CD4-positive, CD25-positive, alpha-beta regulatory T cell (primary cell): Measurements from ENCODE around the gene MAN1A1. TPM values are rescaled to one million over a fixed set of nuclear protein-coding genes. Genes with fewer than 3 reads are reported as not detected.

Experiments used
- ATAC-seq, 2 donors: fragments of 150-1000 bp; cut with Tn5 transposase; one replicate each; pipeline ENCODE4 v1.10.0; 2021; ENCODE audit warnings: low read depth in 2 of 2, moderate number of reproducible peaks in 2 of 2, moderate library complexity in 1 of 2
- DNase-seq, 3 donors: peaks; one replicate each; pipeline versions ENCODE4 v3.0.0 to v3.0.0-alpha.2; 2012 to 2022; ENCODE audit warnings: mixed read lengths in 1 of 3
- H3K27ac ChIP-seq: one replicate; pipeline ENCODE4 v1.7.0; 2013; ENCODE audit warnings: mild to moderate bottlenecking, low read length; ENCODE audit not compliant: insufficient read depth, poor library complexity, severe bottlenecking
- H3K27me3 ChIP-seq: one replicate; pipeline ENCODE4 v1.7.0; 2013; ENCODE audit warnings: low read length; ENCODE audit not compliant: control insufficient read depth, insufficient read depth
- H3K36me3 ChIP-seq: one replicate; pipeline ENCODE4 v1.7.0; 2013; ENCODE audit warnings: mild to moderate bottlenecking, low read length, moderate library complexity; ENCODE audit not compliant: control insufficient read depth, insufficient read depth
- H3K4me1 ChIP-seq: 2 replicates; pipeline ENCODE4 v1.7.0; 2013; ENCODE audit warnings: mild to moderate bottlenecking, low read length; ENCODE audit not compliant: insufficient read depth, control insufficient read depth, poor library complexity, severe bottlenecking
- H3K4me3 ChIP-seq: one replicate; pipeline ENCODE4 v1.7.0; 2013; ENCODE audit warnings: low read depth, mild to moderate bottlenecking, low read length, moderate library complexity
- H3K9me3 ChIP-seq, 2 experiments: 1 replicate in 1 of 2; 2 replicates in 1 of 2; pipeline ENCODE4 v1.7.0; 2013; ENCODE audit warnings: low read length in 2 of 2, mild to moderate bottlenecking in 1 of 2, moderate library complexity in 1 of 2; ENCODE audit not compliant: control insufficient read depth in 2 of 2
- H3K27ac Mint-ChIP-seq, 3 donors: one replicate each; pipeline ENCODE4 v1.8.0; 2020 to 2022; ENCODE audit warnings: mild to moderate bottlenecking in 3 of 3, mixed read lengths in 3 of 3, moderate library complexity in 2 of 3
- H3K27me3 Mint-ChIP-seq: one replicate; pipeline ENCODE4 v1.8.0; 2022; ENCODE audit warnings: mild to moderate bottlenecking, mixed read lengths
- H3K36me3 Mint-ChIP-seq: one replicate; pipeline ENCODE4 v1.8.0; 2020; ENCODE audit warnings: mixed read lengths
- H3K4me1 Mint-ChIP-seq, 4 donors: one replicate each; pipeline ENCODE4 v1.8.0; 2020 to 2022; ENCODE audit warnings: mixed read lengths in 4 of 4, mild to moderate bottlenecking in 1 of 4
- H3K4me3 Mint-ChIP-seq, 4 donors: one replicate each; pipeline ENCODE4 v1.8.0; 2020 to 2022; ENCODE audit warnings: mild to moderate bottlenecking in 4 of 4, mixed read lengths in 4 of 4, moderate library complexity in 3 of 4
- H3K9me3 Mint-ChIP-seq, 7 donors: one replicate each; pipeline ENCODE4 v1.8.0; 2020 to 2022; ENCODE audit warnings: mixed read lengths in 7 of 7, mild to moderate bottlenecking in 3 of 7, moderate library complexity in 2 of 7
- polyA plus RNA-seq, 4 donors: library from polyadenylated mRNA; unstranded; fragments of 300-500 nt; fragmentation: Illumina TruSeq; gene quantifications; one replicate each; pipeline ENCODE4 v1.2.3, GENCODE V29; 2021
- total RNA-seq: library from RNA; stranded (reverse); gene quantifications from one replicate; pipeline ENCODE4 v1.2.3, GENCODE V29; 2022

MAN1A1 gene
- total and polyA plus RNA-seq, 5 donors from 2014 or later, result 10.7 to 20.6 (median 13.6) TPM

DNA sequence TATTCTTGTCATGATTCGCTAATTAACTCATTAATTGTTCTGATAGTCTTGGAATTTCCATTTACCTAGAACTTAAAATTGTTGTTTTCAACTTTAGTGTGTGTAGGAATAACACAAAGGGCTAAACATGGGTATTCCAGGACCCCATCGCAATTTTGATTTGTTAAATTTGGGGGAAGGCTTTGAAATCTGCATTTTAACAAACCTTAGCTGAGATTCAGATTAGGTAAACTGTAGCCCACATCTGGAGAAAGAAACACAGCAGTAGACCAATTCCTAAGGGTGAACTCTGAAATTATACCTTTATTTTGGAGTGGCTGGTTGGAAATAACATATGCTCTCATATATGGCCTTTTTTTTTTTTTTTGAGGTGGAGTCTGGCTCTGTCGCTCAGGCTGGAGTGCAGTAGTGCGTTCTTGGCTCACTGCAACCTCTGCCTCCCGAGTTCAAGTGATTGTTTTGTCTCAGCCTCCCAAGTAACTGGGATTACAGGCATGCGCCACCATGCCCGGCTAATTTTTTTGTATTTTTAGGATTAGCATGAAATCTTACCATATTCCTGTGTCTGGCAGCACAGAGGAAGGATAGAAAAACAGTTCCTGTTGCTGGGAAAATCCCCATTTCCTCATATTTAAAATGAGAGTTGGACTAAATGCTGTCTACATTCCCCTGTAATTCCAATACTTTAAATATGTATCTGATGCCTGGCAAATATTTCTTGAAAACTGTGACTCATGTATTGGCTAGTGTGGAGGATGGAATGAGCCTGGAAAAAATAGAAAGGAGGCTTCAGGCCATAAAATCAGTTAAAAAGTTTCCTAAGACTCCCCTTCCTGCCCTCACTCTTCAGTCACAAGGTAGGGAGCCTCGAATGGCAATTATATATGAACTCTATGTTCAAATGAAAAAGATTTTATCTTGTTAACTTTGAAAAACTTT lies 174.4 kb downstream of the MAN1A1 start:
- Mint-ChIP-seq H3K27ac (no peak overlapping the region), H3K4me1 (peaks cover 0 to 13% (median 8%) of the 10 kb centered on the region in 4 donors), H3K4me3 (no peak overlapping the region), H3K9me3 (no peaks in the 10 kb centered on the region), H3K36me3 (peaks cover 7% of the 10 kb centered on the region), H3K27me3 (no peaks in the 10 kb centered on the region)
- DNase-seq (no peak), ATAC-seq (no peak)
- Histone ChIP-seq H3K27ac (no peak overlapping the region), H3K4me3 (no peak overlapping the region), H3K36me3 (no peaks in the 10 kb centered on the region), H3K9me3 (no peaks in the 10 kb centered on the region), H3K27me3 (no peaks in the 10 kb centered on the region), H3K4me1 (peaks cover 6% of the 10 kb centered on the region)

DNA sequence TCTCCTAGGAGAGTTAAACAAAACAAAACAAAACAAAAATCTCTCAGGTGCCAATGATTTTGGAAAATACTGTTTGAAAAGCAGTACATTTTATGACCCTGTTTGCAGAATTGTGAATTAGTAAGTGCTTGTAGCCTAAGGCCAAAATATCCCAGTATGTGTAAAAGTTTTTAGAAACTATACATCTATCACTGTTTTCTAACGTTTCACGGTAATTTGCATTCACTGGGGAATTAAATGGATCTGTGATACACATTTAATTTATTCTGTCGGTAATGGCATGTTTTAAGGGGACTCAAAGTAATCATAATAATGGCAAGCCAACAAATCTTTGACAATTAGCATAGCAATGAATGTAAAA lies 175.5 kb downstream of the MAN1A1 start:
- Mint-ChIP-seq H3K27me3 (no peaks in the 10 kb centered on the region), H3K9me3 (no peaks in the 10 kb centered on the region), H3K4me3 (no peak overlapping the region), H3K4me1 (peaks cover 0 to 5% (median 0%) of the 10 kb centered on the region in 4 donors), H3K36me3 (no peaks in the 10 kb centered on the region), H3K27ac (no peak overlapping the region)
- no peak overlapping the region for H3K4me3 ChIP-seq
- H3K9me3 ChIP-seq, result no peaks in the 10 kb centered on the region
- no peak overlapping the region for H3K27ac ChIP-seq
- no peaks in the 10 kb centered on the region for H3K4me1 ChIP-seq
- ATAC-seq, result no peak
- H3K36me3 ChIP-seq, result no peaks in the 10 kb centered on the region
- no peak for DNase-seq
- H3K27me3 ChIP-seq, result no peaks in the 10 kb centered on the region

DNA sequence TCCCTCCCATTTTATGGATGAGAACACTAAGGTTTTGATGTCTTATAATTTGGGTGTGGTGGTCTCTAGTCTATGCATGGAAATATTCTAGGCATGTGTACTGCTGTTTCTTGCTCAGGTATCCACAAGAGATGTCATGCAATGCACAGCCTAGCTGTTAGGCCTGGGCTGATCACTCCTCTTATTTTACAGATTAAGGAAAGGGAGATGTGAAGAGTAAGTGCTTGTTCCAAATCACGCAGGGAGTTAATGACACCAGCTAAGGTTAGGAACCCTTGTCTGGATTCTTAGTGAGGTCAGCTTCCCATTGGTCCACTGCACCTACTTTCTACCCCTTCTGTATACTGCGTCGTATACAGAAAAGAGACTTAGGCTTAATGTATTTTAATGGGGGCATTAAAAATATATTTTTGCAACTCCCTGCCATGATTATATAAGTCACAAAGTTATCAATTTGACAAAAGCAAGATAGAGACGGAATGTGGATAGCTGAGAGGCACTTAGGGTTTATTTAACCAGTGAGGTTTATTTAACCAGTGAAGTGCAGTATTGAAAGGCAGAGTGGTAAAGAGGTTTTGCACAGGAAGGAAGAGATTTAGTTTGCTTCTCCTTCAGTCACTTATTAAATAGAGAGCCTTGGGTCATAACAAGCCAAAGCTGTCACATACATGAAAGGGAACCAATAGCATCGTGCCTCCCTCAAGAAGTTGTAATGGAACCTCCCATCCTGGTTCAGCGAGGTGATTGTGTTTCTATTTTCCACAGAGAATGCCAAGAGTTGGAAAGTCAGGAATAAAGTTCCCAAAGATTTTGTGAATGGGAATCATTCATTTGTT lies 176.1 kb downstream of the MAN1A1 start:
- Mint-ChIP-seq H3K4me3 (no peak overlapping the region), H3K9me3 (no peaks in the 10 kb centered on the region), H3K27ac (no peak overlapping the region), H3K36me3 (no peaks in the 10 kb centered on the region), H3K27me3 (no peaks in the 10 kb centered on the region), H3K4me1 (peaks cover 0 to 5% (median 0%) of the 10 kb centered on the region in 4 donors)
- H3K9me3 ChIP-seq, result no peaks in the 10 kb centered on the region
- H3K36me3 ChIP-seq, result no peaks in the 10 kb centered on the region
- ATAC-seq, result no peak
- H3K27ac ChIP-seq, result no peak overlapping the region
- H3K27me3 ChIP-seq, result no peaks in the 10 kb centered on the region
- no peak for DNase-seq
- no peak overlapping the region for H3K4me3 ChIP-seq
- no peaks in the 10 kb centered on the region for H3K4me1 ChIP-seq

GRCh38 chr6:119172824-119173223 lies 176.7 kb downstream of the MAN1A1 start:
- H3K36me3 Mint-ChIP-seq, result no peaks in the 10 kb centered on the region
- H3K27me3 ChIP-seq, result no peaks in the 10 kb centered on the region
- no peak overlapping the region for H3K27ac ChIP-seq
- no peaks in the 10 kb centered on the region for H3K4me1 ChIP-seq
- peaks cover 0 to 5% (median 0%) of the 10 kb centered on the region in 4 donors for H3K4me1 Mint-ChIP-seq
- no peak overlapping the region for H3K27ac Mint-ChIP-seq
- DNase-seq, result no peak
- H3K4me3 Mint-ChIP-seq, result no peak overlapping the region
- no peak overlapping the region for H3K4me3 ChIP-seq
- no peaks in the 10 kb centered on the region for H3K9me3 ChIP-seq
- H3K9me3 Mint-ChIP-seq, result no peaks in the 10 kb centered on the region
- no peaks in the 10 kb centered on the region for H3K36me3 ChIP-seq
- no peaks in the 10 kb centered on the region for H3K27me3 Mint-ChIP-seq
- ATAC-seq, result no peak

DNA sequence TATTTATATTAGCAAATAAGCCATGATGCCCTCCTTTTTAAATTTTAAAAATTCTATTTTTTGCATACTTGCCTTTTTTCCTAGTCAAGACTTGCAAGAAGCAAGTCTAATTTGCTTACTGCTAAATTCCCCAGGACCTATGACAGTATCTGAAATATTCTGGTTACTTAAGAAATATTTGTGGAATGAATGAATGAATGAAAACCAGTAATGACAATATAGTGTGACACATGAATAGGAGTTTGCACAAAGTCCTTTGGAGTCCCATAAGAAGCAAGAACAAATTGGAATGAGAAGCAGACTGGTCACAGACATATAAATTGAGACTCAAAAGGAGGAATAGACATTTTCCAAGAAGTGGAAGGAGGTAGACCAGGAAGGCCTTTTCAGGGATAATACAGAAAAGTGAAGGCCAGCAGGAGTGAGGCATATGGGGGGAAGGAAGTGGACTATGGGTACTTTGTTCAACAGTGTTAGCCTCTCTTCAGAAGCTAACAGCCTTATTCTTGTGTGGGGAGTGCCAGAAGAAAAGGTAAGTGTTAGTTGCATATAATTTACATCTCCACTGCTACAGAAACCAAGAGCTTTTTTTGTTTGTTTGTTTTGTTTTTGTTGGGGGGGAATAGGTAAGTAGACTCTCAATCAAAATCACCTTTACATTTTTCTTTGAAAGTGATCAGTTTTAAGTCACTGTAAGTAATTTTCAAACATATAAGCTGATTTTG lies 177.5 kb downstream of the MAN1A1 start:
- Mint-ChIP-seq H3K4me3 (no peak overlapping the region), H3K27ac (no peak overlapping the region), H3K9me3 (no peaks in the 10 kb centered on the region), H3K4me1 (peaks cover 0 to 5% (median 0%) of the 10 kb centered on the region in 4 donors), H3K27me3 (peaks cover 5% of the 10 kb centered on the region), H3K36me3 (no peaks in the 10 kb centered on the region)
- no peaks in the 10 kb centered on the region for H3K36me3 ChIP-seq
- no peaks in the 10 kb centered on the region for H3K9me3 ChIP-seq
- H3K4me3 ChIP-seq, result no peak overlapping the region
- no peaks in the 10 kb centered on the region for H3K4me1 ChIP-seq
- no peak overlapping the region for H3K27ac ChIP-seq
- DNase-seq (no peak), ATAC-seq (no peak)
- no peaks in the 10 kb centered on the region for H3K27me3 ChIP-seq

GRCh38 chr6:119171088-119171841 lies 178.3 kb downstream of the MAN1A1 start:
- H3K27ac Mint-ChIP-seq, result no peak overlapping the region
- no peaks in the 10 kb centered on the region for H3K4me1 ChIP-seq
- peaks cover 2% of the 10 kb centered on the region for H3K27me3 ChIP-seq
- H3K9me3 ChIP-seq, result no peaks in the 10 kb centered on the region
- no peak overlapping the region for H3K27ac ChIP-seq
- no peaks in the 10 kb centered on the region for H3K36me3 Mint-ChIP-seq
- H3K4me3 Mint-ChIP-seq, result no peak overlapping the region
- H3K36me3 ChIP-seq, result no peaks in the 10 kb centered on the region
- DNase-seq, result no peak
- no peak overlapping the region for H3K4me3 ChIP-seq
- peaks cover 10% of the 10 kb centered on the region for H3K27me3 Mint-ChIP-seq
- no peak for ATAC-seq
- peaks cover 0 to 3% (median 0%) of the 10 kb centered on the region in 4 donors for H3K4me1 Mint-ChIP-seq
- no peaks in the 10 kb centered on the region for H3K9me3 Mint-ChIP-seq

DNA sequence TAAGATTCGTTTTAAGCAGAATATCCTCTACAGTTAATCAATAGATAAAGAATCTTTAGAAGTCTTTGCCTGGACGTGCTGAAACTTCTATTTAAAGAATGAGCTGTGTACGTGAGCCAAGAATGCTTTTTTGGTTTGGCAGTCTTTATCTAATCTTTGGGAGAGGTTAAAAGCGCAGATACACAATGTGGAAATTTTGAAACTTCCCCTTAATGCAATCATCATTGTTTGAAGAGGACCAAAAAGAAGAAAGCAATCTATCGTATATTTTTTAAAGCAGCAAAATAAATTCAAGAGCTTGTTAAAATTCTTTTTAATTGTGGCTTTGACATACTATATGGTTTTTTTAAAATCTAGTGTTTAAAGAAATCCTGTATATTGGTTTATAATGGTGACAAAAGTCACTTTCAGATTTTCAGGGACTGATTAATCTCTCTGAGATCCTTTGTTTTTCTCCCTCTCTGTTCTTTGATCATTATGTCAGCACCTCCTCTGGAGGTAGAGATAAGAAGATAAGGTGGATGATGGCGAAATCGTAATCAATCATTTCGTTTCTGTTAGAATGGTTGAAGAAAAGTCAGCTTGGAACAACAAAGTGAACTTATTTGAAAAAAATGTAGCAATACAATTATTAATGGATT lies 179.0 kb downstream of the MAN1A1 start:
- no peak overlapping the region for H3K4me3 Mint-ChIP-seq
- H3K9me3 Mint-ChIP-seq, result no peaks in the 10 kb centered on the region
- Histone ChIP-seq H3K36me3 (no peaks in the 10 kb centered on the region), H3K4me3 (no peak overlapping the region), H3K9me3 (no peaks in the 10 kb centered on the region), H3K27ac (no peak overlapping the region), H3K4me1 (no peaks in the 10 kb centered on the region), H3K27me3 (peaks cover 2% of the 10 kb centered on the region)
- H3K4me1 Mint-ChIP-seq, result no peaks in the 10 kb centered on the region
- no peaks in the 10 kb centered on the region for H3K36me3 Mint-ChIP-seq
- H3K27ac Mint-ChIP-seq, result no peak overlapping the region
- DNase-seq (no peak), ATAC-seq (no peak)
- peaks cover 14% of the 10 kb centered on the region for H3K27me3 Mint-ChIP-seq
